Endothelial cell of umbilical vein (primary cell): ENCODE measurements around the gene SLC4A4. TPM values are rescaled to one million over a fixed set of nuclear protein-coding genes. Genes with fewer than 3 reads are reported as not detected.

Experiments
- BruUV-seq: library from RNA; stranded (reverse); fragments of 400-500 nt; replicated peaks from 2 replicates; lab custom pipeline; 2021; lab: Mats Ljungman, UMichigan
- CTCF ChIA-PET: fragments of 300-600, 350-600 bp; sonication (Branson Sonifier 250); formaldehyde crosslinking; loops from one replicate; lab custom pipeline; 2021; ENCODE audit warnings: antibody characterized with exemption, inconsistent platforms; lab: Charles Lee
- POLR2A ChIA-PET: fragments of 300-600, 350-600 bp; sonication (Branson Sonifier 250); formaldehyde crosslinking; loops from one replicate; lab custom pipeline; 2021; ENCODE audit warnings: antibody characterized with exemption, inconsistent platforms; lab: Charles Lee
- DNase-seq: peaks from one replicate; pipeline ENCODE4 v3.0.0-alpha.2; 2011; ENCODE audit warnings: low read depth, low spot score
- FAIRE-seq: peaks from 2 replicates; lab custom pipeline; 2011; peaks lifted over from hg19 to GRCh38; lab: Jason Lieb, UNC
- H2AFZ ChIP-seq: 2 replicates; pipeline ENCODE4 v1.6.0; 2012; ENCODE audit warnings: low read depth, low read length, control low read depth, inconsistent platforms
- H3K27ac ChIP-seq: 2 replicates; pipeline ENCODE4 v1.5.1; 2011; ENCODE audit warnings: low read depth, mild to moderate bottlenecking, control low read depth, low read length, moderate library complexity; ENCODE audit not compliant: insufficient read depth
- H3K27me3 ChIP-seq, 2 experiments: 2 replicates each; pipeline versions ENCODE4 v1.6.0 to v1.6.1; 2011; ENCODE audit warnings: low read length in 2 of 2, mixed read lengths in 1 of 2; ENCODE audit not compliant: control insufficient read depth in 2 of 2, insufficient read depth in 2 of 2
- H3K36me3 ChIP-seq, 2 experiments: 2 replicates in 1 of 2; 3 replicates in 1 of 2; pipeline ENCODE4 v1.5.1; 2011; ENCODE audit warnings: low read length in 2 of 2, mild to moderate bottlenecking in 1 of 2, moderate library complexity in 1 of 2; ENCODE audit not compliant: control insufficient read depth in 2 of 2, insufficient read depth in 2 of 2; ENCODE audit errors: extremely low read depth in 1 of 2
- H3K4me1 ChIP-seq: 3 replicates; pipeline ENCODE4 v1.5.1; 2011; ENCODE audit warnings: mild to moderate bottlenecking, low read length; ENCODE audit not compliant: control insufficient read depth, insufficient read depth; ENCODE audit errors: extremely low read depth
- H3K4me2 ChIP-seq: 2 replicates; pipeline ENCODE4 v1.6.1; 2011; ENCODE audit warnings: low read length, control low read depth, mixed read lengths; ENCODE audit not compliant: insufficient read depth
- H3K4me3 ChIP-seq, 3 experiments: fragments of 200-600 bp in 1 of 3; sonication (generic), shearing (Covaris generic) in 1 of 3; replicated peaks in 1 of 3; 2 replicates each; pipeline ENCODE4 v1.5.1; 2011 to 2016; ENCODE audit warnings: control low read depth in 3 of 3, low read length in 3 of 3, mild to moderate bottlenecking in 2 of 3, inconsistent platforms in 1 of 3, low read depth in 1 of 3, moderate library complexity in 1 of 3; ENCODE audit not compliant: insufficient read depth in 1 of 3
- H3K79me2 ChIP-seq: 2 replicates; pipeline ENCODE4 v1.6.0; 2012; ENCODE audit warnings: low read length, inconsistent platforms; ENCODE audit not compliant: control insufficient read depth, insufficient read depth
- H3K9ac ChIP-seq: replicated peaks from 2 replicates; pipeline ENCODE3; 2011; ENCODE audit warnings: low read length, control low read depth; ENCODE audit not compliant: insufficient read depth; ENCODE audit errors: extremely low read depth
- H3K9me1 ChIP-seq: replicated peaks from 3 replicates; pipeline ENCODE4 v1.6.0; 2011; ENCODE audit warnings: mild to moderate bottlenecking, low read length; ENCODE audit not compliant: control insufficient read depth, insufficient read depth; ENCODE audit errors: extremely low read depth
- H3K9me3 ChIP-seq: replicated peaks from 2 replicates; pipeline ENCODE4 v1.5.1; 2012; ENCODE audit warnings: low read length, inconsistent platforms; ENCODE audit not compliant: control insufficient read depth, insufficient read depth
- H4K20me1 ChIP-seq: replicated peaks from 2 replicates; pipeline ENCODE3; 2011; ENCODE audit warnings: mild to moderate bottlenecking, low read length; ENCODE audit not compliant: control insufficient read depth, insufficient read depth; ENCODE audit errors: extremely low read depth
- CTCF ChIP-seq, 2 donors: IDR thresholded peaks; 1 replicate in 1 of 2; 2 replicates in 1 of 2; pipeline ENCODE4 v1.5.1; 2011; ENCODE audit warnings: low read length in 2 of 2, mild to moderate bottlenecking in 2 of 2, moderate library complexity in 2 of 2, control low read depth in 1 of 2, inconsistent platforms in 1 of 2, low read depth in 1 of 2; ENCODE audit not compliant: insufficient read depth in 1 of 2; ENCODE audit errors: extremely low read depth in 1 of 2
- EZH2 ChIP-seq: IDR thresholded peaks from 2 replicates; pipeline ENCODE4 v1.6.1; 2012; ENCODE audit warnings: borderline replicate concordance, low read depth, mild to moderate bottlenecking, moderate library complexity, low read length, inconsistent platforms; ENCODE audit not compliant: severe bottlenecking
- FOS ChIP-seq: IDR thresholded peaks from 2 replicates; pipeline ENCODE4 v1.6.1; 2011; ENCODE audit warnings: mild to moderate bottlenecking, low read length, moderate library complexity, borderline replicate concordance; ENCODE audit not compliant: insufficient read depth
- GATA2 ChIP-seq: IDR thresholded peaks from 2 replicates; pipeline ENCODE4 v1.7.0; 2011; ENCODE audit warnings: low read depth, mild to moderate bottlenecking, moderate library complexity, mixed read lengths, low read length; ENCODE audit not compliant: insufficient read length, insufficient read depth
- JUN ChIP-seq: IDR thresholded peaks from 2 replicates; pipeline ENCODE4 v1.6.1; 2011; ENCODE audit warnings: borderline replicate concordance, low read depth; ENCODE audit not compliant: insufficient read length, insufficient read depth
- MAX ChIP-seq: IDR thresholded peaks from 2 replicates; pipeline ENCODE4 v1.6.1; 2011; ENCODE audit not compliant: insufficient read depth, insufficient read length
- MYC ChIP-seq: IDR thresholded peaks from one replicate; pipeline ENCODE4 v1.6.1; 2011; ENCODE audit warnings: mild to moderate bottlenecking, low read depth, low read length
- POLR2A ChIP-seq: IDR thresholded peaks from 2 replicates; pipeline ENCODE4 v1.6.1; 2012; ENCODE audit warnings: low read depth, mild to moderate bottlenecking, control low read depth, low read length
- POLR2AphosphoS5 ChIP-seq: IDR thresholded peaks from 2 replicates; pipeline ENCODE4 v1.6.1; 2012; ENCODE audit warnings: low read depth, mild to moderate bottlenecking, control low read depth, low read length, moderate library complexity; ENCODE audit not compliant: insufficient read depth
- dilution Hi-C: fragments of 300-500 bp; cut with MboI; formaldehyde crosslinking; loops from one replicate; pipeline ENCODE4 v1.15.0; 2019; ENCODE audit warnings: low sequenced_read_pairs; ENCODE audit not compliant: extremely low pct_ligation_motif_present
- intact Hi-C: fragments of 100-400 bp; cut with micrococcal nuclease; formaldehyde crosslinking; loops from one replicate; pipeline ENCODE4 v1.10.0; 2022
- polyA plus RNA-seq, 4 experiments: library from polyadenylated mRNA; depleted of rRNA in 3 of 4; stranded (reverse) in 3 of 4; unstranded in 1 of 4; fragments of >200 nt; gene quantifications; 2 replicates each; pipeline versions ENCODE4 v1.2.1 to v1.2.3, GENCODE V29; 2011 to 2012; ENCODE audit warnings: missing spikeins in 1 of 4
- total RNA-seq: library from RNA; stranded (reverse); gene quantifications from 2 replicates; pipeline ENCODE4 v1.2.3, GENCODE V29; 2021

The SLC4A4 gene
- total and polyA plus RNA-seq, 2 donors (not counting 3 experiments of a cell fraction or from before 2014, with no cell fraction given): not detected

GRCh38 chr4:71366766-71367165 is 27.9 kb downstream of the SLC4A4 start:
- Histone ChIP-seq H3K9me1 (no peaks in the 10 kb centered on the region), H4K20me1 (no peaks in the 10 kb centered on the region), H3K27me3 (no peaks in the 10 kb centered on the region), H2AFZ (no peak overlapping the region), H3K9ac (no peak overlapping the region), H3K4me2 (no peak overlapping the region), H3K4me1 (no peaks in the 10 kb centered on the region), H3K27ac (no peak overlapping the region), H3K4me3 (no peak overlapping the region), H3K79me2 (no peaks in the 10 kb centered on the region), H3K9me3 (no peaks in the 10 kb centered on the region), H3K36me3 (no peaks in the 10 kb centered on the region)
- no TSS peak for BruUV-seq
- ChIA-PET CTCF (no interaction called here), POLR2A (no interaction called here)
- no peak for FAIRE-seq
- DNase-seq: no peak
- no peak for TF ChIP-seq MYC
- TF ChIP-seq GATA2: no peak
- no peak for TF ChIP-seq FOS
- TF ChIP-seq POLR2AphosphoS5: no peak
- TF ChIP-seq CTCF (IDR thresholded peaks at IDR 0.05; ENCODE audit: extremely low read depth in 1 of 2, insufficient read depth in 1 of 2, low read depth in 1 of 2, low read length in 2 of 2): no peak
- no peak for TF ChIP-seq EZH2
- no peak for TF ChIP-seq POLR2A
- TF ChIP-seq JUN: no peak
- TF ChIP-seq MAX: no peak
- intact Hi-C loops (no loop called here), dilution Hi-C loops (no loop called here)
